Airway epithelial cell (primary cell): ENCODE measurements around the gene ZNF407. TPM values are rescaled to one million over a fixed set of nuclear protein-coding genes. Genes with fewer than 3 reads are reported as not detected.

Experiments
- total RNA-seq: library from RNA; depleted of rRNA; stranded (reverse); fragments of >200 nt; gene quantifications from 2 replicates; pipeline ENCODE4 v1.2.3, GENCODE V29; 2015

Gene ZNF407, protein sequence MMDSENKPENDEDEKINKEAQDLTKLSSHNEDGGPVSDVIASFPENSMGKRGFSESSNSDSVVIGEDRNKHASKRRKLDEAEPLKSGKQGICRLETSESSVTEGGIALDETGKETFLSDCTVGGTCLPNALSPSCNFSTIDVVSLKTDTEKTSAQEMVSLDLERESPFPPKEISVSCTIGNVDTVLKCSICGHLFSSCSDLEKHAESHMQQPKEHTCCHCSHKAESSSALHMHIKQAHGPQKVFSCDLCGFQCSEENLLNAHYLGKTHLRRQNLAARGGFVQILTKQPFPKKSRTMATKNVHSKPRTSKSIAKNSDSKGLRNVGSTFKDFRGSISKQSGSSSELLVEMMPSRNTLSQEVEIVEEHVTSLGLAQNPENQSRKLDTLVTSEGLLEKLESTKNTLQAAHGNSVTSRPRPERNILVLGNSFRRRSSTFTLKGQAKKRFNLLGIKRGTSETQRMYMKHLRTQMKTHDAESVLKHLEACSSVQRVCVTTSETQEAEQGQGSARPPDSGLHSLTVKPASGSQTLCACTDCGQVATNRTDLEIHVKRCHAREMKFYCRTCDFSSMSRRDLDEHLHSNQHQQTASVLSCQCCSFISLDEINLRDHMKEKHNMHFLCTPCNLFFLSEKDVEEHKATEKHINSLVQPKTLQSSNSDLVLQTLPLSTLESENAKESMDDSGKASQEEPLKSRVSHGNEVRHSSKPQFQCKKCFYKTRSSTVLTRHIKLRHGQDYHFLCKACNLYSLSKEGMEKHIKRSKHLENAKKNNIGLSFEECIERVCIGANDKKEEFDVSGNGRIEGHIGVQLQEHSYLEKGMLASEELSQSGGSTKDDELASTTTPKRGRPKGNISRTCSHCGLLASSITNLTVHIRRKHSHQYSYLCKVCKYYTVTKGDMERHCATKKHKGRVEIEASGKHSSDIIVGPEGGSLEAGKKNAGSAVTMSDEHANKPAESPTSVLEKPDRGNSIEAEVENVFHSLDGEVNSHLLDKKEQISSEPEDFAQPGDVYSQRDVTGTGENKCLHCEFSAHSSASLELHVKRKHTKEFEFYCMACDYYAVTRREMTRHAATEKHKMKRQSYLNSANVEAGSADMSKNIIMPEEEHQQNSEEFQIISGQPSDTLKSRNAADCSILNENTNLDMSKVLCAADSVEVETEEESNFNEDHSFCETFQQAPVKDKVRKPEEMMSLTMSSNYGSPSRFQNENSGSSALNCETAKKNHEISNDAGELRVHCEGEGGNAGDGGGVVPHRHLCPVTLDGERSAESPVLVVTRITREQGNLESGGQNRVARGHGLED (N-terminal part only)
- total RNA-seq = 3.1 and 4.7 TPM in 2 replicates

DNA sequence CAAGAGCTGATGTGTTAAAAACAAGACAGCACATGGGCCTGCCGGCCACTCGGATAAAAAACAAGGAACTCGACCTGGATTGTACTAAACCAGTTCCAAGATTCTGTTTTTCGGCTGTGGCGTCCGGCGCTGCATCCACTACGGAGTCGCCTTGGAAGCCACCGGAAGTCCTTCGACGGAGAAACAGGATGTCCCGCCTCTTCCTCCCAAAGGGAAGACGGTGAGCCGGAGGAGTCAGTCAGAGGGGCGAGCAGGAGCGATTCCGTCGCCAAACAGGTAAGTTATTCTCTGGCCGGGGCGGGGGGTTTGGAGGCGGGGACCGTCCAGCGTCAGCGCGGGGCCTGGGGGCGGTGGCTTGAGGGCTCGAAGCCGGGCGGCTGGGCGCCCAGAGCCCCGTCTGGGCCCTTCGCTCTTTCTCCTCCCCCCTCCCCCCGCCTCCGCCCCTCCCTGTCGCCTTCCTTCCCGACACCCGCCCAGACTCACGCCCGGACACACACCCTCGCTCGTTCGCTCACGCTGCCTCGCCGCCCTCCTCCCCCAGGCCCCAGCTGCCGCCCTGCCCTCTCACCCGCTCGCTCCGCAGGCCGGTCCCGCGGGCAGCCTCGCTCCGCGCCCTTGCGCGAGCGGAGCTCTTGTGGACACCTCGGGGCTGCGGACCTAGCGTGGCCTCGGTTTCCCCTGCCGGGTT lies at the start of gene ZNF407:
ZNF407 (plus strand) TSS at position 209 of the 688 bp plus-strand sequence. CDS start 33,150 bp downstream, outside the sequence.

Other genes starting within 250 kb of the ZNF407 start
- gene DIPK1C, start 140.6 kb upstream of the ZNF407 start, total RNA-seq = not detected in 2 replicates
- gene CNDP2, start 101.5 kb upstream of the ZNF407 start, total RNA-seq = 84.6 and 113 TPM in 2 replicates
- not detected in 2 replicates for gene CNDP1, start 63.4 kb upstream of the ZNF407 start, total RNA-seq